HG02623 (cell line): ENCODE results near the gene RNF112.

Source experiments
- ATAC-seq: cut with Tn5 transposase; IDR thresholded peaks from one replicate; pipeline ENCODE4 v1.9.1; 2021; ENCODE audit warnings: moderate library complexity; ENCODE audit not compliant: unreplicated experiment

RNF112 gene

GRCh38 chr17:19374136-19374535 lies 36.9 kb upstream of the RNF112 start:
- ATAC-seq = no peak

- no peak for ATAC-seq
Measured at GRCh38 chr17:19375732-19376131, 35.3 kb upstream of the RNF112 start.

GRCh38 chr17:19376811-19377210 lies 34.2 kb upstream of the RNF112 start:
- ATAC-seq = no peak

- peak; percentile 92 for ATAC-seq
Measured at GRCh38 chr17:19377602-19378415, 33.2 kb upstream of the RNF112 start.

GRCh38 chr17:19378416-19379360 lies 32.3 kb upstream of the RNF112 start, which contains the start of gene MAPK7:
TSS of gene MAPK7 (plus strand) at chr17:19378498. CDS start at chr17:19378901, 403 bp downstream.
- peak; percentile 9 for ATAC-seq

GRCh38 chr17:19379361-19380065 lies 31.5 kb upstream of the RNF112 start:
- ATAC-seq = no peak

GRCh38 chr17:19380481-19381301 lies 30.3 kb upstream of the RNF112 start:
- no peak for ATAC-seq

GRCh38 chr17:19381361-19381740 lies 29.7 kb upstream of the RNF112 start:
- no peak for ATAC-seq

GRCh38 chr17:19381741-19382444 lies 29.1 kb upstream of the RNF112 start:
- ATAC-seq = no peak

- ATAC-seq = no peak
Measured at GRCh38 chr17:19382531-19383444, 28.2 kb upstream of the RNF112 start.

GRCh38 chr17:19383681-19384470 lies 27.2 kb upstream of the RNF112 start:
- no peak for ATAC-seq

GRCh38 chr17:19384723-19385391 lies 26.2 kb upstream of the RNF112 start:
- no peak for ATAC-seq

- ATAC-seq = no peak
Measured at GRCh38 chr17:19385521-19385983, 25.5 kb upstream of the RNF112 start.

GRCh38 chr17:19386051-19386929 lies 24.7 kb upstream of the RNF112 start:
- no peak for ATAC-seq

GRCh38 chr17:19386974-19387920 lies 23.8 kb upstream of the RNF112 start, which contains the start of gene MFAP4:
TSS of gene MFAP4 (minus strand) at chr17:19387190. CDS start at chr17:19387155, 35 bp downstream.
- no peak for ATAC-seq
